Activated CD4-positive, alpha-beta T cell treated with anti-CD3 and anti-CD28 coated beads, Interleukin-2, amount 50 U/mL, for 4 hours (primary cell): ENCODE data around the gene PRKCE.

Experiments used
- DNase-seq, 2 experiments: peaks; one replicate each; pipeline ENCODE4 v3.0.0-alpha.2; 2020

Gene PRKCE

DNA sequence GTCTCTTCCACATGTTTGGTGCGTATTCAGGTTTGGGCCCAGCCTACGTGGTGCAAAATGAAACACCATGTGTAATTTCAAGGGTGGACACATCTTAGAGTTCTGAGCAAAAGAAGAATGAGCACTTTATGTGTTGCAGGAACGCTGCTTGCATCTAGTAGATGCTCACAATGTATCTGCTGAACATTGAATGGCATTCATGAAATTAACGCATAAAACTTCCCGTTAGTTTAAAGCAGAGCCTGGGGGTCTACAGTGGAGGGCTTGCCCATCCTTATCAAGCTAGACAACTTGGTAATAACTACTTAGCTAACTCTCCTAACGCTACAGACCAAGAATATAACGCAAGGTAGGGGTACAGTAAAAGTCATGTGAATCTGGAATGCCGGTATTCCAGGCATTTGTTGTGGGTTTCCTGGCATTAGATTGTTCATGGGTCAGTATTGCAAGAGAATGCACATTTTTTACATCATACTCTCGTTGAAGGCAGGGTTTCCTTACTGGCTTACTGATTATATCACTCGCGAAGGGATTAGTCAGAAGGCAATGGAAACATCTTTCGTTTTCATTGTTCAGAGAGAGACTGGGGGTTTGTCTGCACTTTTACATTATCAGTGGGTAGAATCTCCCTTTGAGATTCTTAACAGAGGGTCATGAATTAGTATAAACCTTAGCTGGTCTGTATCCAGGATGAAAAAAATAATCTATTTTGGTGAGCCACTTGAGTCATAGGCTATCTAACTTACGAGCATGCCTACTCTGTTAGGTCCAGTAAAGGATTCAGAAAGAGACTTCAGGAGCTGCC lies 416.2 kb downstream of the PRKCE start:
- DNase-seq, result no peak

DNA sequence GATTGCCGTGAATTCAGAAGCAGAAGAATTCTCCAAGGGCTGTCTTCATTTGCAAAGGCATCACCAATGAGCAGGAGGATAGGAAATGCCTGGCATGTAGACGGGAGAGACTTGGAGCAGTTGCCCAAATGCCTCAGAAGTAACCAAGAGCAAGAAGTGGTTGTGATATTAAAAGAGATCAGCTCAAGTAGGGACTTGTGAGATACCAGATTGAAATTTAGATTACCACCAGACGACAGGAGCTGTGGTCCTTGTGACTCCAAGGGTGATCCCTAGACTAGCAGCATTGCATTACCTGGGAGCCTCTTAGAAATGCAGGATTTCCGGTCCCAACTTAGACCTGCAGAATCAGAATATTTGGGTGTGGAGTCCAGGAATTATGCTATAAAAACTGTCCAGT lies 417.2 kb downstream of the PRKCE start:
- DNase-seq, result no peak

DNA sequence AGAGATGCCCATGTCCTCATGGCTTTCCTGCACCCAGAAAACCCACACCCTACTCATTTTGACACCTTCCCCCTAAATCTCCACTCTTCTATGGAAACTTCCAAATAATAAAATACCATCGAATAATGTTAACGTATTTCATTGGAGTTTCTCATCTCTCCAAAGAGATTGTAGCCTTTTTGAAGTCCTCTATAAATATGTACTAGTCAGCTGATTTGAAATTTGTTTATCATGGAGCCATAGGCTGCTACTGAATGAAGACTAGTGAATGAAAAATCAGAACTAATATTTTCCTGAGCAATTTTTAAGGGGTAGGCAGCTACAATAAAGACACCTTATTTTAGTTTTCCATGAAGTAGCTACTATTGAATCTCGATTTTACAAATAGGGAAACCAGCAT lies 419.6 kb downstream of the PRKCE start:
- no peak for DNase-seq

DNA sequence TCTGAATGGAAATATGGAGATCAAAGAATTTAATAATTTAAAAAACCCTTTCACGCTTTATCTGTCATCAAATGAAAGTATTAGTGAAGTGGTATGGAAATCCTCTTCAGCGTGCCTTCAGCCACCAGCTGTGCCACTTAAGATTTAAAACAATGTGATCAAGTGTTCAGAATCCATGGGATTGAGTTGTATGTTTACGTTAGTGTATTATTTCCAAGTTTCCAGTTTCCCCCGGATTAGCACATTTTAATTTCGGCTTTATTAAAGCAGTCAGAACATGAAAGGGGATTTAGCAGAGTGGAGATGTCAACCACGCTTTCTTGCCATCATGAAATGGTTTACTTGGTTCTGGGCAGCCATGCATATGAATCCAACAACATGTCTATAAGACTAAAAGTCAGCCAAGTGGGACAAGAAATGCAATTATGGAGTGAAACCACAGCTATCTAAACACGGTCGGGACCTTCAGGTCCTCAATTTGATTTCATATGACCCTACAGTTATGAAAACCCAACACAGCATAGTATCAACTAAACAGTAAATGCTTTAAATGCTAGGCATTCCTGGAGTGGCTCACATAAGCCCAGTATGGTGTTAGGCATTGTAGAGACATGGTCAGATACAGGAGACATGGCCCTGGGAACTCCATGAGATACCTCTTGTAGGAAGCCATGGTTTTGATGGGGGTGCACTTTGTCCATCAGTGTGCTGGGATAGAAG lies 420.8 kb downstream of the PRKCE start:
- DNase-seq, result no peak

DNA sequence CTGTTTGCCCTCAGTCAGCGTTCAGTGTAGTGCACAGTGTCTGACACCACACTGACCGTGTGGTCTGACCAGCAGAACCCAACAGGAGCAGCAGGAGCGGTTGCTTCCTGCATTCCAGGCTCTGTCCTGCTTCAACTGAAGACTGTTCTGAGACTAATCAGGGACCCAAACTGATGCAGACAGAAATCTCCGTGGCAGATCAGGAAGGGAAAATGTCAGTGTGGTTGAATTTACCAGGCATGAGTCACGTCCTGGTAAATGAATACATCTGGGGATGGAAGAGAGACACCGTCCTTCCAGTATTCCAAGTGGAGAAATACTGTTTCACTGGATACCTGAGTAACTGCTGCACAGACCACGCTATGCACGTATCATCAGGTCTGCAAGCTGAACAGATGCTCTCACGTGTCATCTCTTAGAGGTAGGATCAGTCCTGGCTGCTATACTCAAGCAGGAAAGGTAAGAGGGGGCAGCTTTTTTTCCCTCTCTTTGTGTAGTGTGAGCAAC lies 422.1 kb downstream of the PRKCE start:
- no peak for DNase-seq

DNA sequence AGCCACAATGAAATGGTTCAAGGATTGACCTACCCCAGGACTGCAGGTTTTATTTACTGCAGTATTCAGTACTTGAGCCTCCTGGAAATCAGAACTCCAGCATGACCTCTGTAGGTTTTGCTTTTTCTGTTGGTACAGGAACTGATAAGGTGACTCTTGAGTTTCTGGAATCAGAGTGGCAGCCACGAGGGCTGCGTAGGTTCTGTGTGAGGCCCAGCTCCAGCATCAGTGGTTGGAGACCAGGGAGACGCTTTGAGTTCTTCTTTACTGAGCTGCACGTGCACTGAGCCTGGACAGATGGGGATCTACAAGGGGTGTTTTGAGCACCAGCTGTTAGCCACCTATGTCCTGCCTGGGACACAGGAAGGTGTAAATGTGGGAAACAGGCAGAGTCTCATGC lies 423.0 kb downstream of the PRKCE start:
- DNase-seq, result no peak

DNA sequence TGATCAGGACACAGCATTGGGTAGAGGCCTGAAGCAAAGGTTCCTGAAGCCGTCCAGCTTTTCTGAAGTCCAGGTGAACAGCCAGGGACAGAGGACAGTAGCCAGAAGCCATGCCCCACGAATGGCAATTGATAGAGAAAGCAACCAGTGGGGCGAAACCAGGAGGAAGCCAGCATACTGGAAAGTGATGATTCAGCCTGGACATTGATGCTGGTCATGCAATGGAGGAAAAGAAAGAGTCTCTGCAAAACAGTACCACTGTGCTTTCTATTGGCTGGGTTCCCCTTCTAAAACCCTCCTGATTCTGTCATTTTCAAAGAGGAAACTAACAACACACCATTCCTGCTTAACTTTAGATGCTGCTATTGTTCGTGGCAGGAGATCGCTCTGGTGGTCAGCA lies 424.4 kb downstream of the PRKCE start:
- DNase-seq, result no peak

DNA sequence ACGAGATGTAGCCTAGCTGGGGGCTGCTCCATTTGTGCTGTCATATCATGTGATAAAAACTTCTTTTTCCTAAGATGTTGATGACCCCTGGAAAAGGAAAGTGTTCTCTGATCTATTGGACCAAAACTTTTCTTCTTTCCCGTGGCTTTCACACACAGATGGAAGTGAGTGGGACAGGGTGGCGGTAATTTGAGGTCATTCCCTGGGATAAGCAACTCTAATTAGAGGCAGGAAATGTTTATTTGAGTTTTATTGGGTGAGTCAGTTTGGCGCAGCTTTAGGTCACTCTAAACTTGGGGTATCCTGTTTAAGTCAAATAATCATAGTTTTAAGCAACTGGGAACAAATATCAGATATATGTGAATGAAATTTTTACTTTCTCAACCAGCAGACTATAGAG lies 424.8 kb downstream of the PRKCE start:
- DNase-seq, result no peak

DNA sequence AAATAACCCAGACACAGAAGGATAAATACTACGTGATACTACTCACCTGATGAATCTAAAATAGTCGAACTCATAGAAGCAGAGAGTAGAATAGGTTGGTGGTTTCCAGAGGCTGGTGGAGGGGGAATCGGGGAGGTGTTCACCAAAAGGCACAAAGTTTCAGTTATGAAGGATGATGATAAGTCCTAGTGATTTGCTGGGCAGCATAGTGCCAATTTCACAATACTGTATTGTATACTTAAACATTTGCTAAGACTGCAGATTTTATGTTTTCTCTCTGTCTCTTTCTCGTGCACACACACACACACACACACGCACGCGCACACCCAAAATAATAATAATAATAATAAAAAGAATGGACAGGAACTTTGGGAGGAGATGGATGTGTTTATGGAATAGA lies 425.4 kb downstream of the PRKCE start:
- DNase-seq, result no peak

DNA sequence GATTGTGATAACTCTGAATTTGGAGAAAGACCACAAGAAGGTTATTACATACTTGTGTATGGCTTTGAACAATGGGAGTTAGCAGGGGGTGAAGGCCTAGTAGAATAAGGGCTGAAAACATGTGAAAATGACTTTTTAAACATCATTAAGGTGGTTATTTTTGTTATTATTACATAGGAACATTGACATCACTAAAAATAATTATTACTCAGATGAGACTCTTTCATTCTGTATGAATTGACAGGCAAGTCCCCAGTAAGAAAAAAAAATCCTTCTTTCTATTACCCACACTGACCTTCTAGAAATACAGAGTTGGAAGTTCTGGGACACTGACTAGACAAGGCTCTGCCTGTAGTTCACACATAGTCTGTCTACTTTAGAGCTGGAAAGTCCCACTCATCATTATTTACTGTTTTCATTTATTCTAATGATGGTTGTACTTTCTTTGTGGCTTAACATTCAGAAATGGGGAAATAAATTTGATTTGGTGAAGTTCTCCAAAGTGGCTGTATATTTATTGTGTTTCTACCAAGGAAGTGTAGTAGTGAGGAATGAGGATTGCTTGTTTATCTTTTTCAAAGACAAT lies 426.1 kb downstream of the PRKCE start:
- no peak for DNase-seq

DNA sequence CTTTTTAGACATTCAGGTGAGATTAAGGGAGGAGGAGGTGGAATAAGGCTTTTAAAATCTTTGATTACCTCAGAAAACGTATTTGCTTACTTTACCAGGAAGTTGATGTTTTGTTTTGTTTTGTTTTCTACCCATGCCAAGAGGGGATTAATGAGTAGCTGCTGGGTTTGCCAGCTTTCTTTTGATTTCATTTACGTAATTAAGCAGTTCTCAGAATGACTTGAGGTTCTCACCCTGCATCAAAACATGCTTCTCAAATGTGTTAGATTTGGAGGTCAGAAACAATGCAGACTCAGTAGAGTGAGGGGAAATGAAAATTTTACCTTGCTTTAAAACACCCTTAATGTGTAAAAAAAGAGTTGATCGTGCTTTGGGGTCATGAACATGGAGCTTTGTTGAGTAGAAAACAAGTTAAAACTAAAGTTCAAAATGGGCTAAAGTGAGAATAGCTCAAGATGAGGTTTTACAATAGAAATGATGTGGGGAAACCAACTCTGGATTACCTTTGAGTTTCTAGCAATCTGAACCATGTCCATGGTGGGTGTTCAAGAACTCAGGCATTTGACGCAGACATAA lies 428.6 kb downstream of the PRKCE start:
- no peak for DNase-seq

DNA sequence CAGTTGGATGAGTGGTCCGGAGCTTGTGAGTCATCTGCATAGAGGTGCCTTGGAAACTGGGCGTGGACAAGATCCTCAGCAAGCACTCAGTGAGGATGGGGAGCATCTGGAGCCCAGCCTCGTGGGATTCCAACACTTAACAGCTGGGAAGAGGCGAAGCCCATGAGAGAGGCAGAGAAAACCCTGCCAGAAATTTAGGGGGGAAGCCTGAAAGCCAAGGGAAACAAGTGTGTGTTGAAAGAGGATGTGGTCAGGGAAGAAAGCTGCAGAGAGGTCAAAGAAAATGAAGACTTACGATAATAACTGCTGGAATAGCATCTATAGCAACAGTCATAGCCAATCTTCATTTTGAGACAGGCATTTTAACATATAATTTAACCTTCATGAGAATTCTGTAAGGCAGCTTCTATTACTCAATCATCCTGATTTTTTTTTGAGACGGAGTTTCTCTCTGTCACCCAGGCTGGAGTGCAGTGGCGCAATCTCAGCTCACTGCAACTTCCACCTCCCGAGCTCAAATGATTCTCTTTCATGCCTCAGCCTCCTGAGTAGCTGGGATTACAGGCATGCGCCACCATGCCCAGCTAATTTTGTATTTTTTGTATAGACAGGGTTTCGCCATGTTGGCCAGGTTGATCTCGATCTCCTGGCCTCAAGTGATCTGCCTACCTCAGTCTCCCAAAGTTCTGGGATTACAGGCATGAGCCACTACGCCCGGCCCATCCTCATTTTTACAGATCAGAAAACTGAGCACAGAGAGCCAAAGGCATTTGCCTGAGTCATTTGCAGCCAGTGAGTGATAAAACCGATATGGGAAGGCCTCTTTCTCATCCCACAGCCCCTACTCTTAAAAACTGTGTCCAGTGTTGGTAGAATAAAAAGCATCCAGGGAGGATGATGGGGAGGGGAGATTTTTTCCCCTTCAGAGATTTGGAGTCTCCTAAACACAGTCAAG lies 431.3 kb downstream of the PRKCE start:
- DNase-seq, result no peak

DNA sequence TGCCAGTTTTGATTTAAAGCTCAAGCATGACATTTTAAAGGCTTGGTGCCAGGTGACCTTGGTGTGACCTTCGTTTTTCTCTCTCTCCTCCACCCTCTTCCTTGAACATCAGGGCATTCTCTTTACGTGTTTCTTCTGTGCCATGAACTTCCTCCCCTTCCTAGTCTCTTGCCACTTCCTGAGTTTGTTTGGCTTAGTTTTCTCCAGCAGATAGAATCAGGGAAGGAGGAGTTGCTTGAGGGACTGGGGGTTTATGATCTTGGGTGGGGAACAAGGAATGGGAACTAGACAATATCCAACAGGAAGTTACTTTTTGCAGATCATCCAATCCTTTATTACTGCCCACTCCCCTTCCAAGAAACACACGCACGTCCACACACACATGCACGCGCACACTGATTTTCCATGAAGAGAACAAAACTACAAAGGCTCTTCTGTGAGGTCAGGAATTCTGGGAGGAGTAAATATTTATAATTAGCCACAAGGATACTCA lies 435.1 kb downstream of the PRKCE start:
- no peak for DNase-seq

DNA sequence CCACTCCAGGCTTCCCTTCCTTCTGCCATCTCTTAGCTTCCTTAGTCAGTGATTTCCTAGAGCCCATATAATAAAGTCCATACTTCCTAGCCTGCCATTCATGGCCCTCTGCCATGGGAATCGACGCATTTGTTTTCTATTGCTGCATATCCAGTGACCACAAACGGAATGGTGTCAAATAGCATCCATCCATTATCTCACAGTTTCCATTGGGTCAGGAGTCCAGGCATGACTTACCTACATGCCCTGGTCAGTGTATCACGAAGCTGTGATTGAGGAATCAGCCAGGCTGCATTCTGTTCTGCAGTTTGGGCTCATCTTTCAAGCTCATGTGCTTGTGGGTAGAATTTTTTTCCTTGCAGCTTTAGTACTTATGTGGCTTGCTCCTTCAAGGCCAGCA lies 436.0 kb downstream of the PRKCE start:
- DNase-seq, result no peak

DNA sequence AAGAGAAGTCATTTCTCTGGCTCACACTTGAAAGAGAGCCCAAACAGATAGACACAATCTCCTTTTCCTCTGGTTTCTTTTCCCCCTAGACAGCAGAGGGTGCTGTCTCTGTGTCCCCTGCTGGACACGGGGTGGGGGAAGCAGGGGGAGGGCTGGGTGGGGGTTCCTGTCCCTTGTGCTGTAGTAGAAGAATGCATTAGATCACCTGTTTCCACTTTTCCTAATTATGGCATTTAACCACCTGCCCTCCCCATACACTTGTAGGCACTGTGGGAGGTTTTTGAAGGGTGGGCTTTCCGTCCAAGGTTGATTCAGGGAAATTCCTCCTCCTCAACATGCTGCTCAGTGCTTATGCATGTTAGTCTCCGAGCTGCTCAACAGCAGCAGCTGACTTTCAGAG lies 439.5 kb downstream of the PRKCE start:
- DNase-seq, result no peak

DNA sequence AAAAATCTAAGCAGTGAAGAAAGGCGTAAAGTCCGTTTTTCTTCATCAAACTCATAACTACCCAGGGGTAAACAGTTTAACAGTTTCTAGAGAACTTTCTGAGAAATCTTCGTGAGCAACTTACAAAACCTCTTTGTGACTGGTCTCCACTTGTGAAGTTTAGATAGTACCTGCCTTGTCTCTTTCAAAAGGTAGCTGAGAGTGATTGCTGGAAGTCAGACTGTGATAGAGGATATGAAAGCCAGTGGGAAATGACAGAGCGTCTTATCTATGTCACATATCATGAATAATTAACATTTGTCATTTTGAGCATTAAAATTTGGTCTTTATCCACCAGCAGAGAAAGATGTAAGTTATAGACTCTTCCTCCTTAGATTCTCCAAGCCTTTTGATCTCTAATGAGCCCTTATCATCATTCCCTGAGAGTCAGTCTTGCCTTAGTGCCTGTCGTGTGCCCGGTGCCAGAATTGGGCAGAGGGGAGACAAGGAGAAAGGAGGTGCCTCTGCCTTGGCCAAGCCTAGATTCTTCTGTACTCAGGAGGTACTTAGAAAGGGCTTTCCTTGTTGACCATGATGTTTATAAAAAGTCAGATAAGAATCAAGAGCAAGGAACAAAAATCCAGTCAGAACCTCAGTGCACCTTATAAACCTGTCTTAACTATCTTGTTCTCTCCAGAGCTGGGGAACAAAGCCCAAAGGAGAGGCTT lies 440.6 kb downstream of the PRKCE start:
- DNase-seq, result no peak

DNA sequence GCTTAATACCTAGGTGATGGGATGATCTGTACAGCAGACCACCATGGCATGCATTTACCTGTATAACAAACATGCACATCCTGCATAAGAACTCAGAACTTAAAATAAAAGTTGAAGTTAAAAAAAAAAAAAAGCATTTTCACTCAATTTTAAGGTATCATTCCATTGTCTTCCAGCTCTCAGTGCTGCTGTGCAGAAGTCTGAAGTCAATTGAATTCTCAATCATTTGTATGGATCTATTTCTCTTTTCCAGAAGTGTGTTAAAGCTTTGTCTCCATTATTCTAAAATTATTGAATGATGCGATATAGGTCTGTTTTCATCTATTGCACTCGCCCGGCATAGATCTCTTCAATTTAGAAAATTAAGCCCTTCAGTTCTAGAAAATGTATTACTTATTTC lies 443.2 kb downstream of the PRKCE start:
- DNase-seq, result no peak

DNA sequence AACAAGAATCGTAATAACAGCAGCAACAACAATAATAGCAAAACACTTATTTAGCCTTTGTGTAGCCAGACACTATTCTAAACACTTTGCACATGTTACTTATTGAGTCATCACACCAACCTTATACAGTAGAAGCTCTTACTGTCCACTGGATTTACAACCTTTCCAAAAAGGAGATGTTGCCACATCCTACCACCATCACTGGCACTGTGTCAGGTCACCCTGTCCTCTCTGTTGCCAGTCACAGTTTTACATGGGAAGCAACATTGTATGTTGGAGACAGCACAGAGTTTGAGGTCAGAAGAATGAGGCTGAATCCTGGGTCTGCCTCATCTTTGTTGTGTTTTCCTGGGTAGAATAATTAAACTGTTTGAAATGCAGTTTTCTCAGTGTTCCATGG lies 444.4 kb downstream of the PRKCE start:
- DNase-seq, result no peak

DNA sequence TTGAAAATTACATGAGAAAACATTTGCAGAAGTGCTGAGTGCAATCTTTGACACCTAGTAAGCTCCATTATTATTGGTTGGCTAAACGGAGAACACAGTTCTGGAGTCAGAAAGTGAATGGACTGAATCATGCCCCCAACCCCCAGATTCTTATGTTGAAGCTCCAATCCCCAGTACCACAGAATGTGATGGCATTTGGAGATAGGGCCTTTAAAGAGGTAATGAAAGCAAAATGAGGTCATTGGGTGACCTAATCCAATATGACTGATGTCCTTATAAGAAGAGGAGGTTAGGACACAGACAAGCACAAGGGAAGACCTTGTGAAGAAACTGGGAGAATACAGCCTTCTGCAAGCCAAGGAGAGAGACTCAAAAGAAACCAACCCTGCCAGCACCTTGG lies 444.8 kb downstream of the PRKCE start:
- no peak for DNase-seq

DNA sequence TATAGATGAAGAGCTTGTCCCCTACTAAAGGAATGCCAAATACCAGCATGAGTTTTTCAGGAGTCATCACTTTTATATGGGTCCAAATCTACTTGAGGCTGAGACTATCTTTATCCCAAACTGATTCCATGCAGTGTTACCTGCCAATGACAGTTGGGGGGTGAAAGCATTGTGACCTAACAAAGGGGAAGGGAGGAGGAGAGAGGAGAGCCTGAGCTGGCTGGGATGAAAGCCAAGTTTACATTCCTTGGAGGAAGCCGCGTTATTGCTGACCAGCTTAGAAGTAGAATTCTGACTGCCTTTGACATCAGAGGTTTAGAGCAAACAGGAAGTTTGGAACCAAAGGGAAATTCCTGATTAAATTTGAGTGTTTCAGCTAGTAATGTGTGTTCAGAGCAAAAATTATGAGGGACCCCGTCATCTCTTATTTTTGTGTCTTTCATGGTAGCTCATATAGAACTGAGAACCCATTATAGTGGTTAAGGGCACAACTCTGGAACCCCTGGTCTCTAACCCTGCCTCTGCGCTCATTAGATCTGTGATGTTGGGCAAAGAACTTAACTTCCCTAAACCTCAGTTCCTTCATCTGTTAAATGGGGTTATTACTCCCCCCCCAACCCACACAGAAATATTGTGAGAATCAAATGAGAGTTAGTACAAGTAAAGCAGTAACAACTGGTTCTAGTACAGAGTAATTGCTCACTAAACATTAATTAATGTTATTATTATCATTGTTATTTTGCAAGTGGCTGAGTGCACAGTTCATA lies 446.4 kb downstream of the PRKCE start:
- DNase-seq, result no peak

DNA sequence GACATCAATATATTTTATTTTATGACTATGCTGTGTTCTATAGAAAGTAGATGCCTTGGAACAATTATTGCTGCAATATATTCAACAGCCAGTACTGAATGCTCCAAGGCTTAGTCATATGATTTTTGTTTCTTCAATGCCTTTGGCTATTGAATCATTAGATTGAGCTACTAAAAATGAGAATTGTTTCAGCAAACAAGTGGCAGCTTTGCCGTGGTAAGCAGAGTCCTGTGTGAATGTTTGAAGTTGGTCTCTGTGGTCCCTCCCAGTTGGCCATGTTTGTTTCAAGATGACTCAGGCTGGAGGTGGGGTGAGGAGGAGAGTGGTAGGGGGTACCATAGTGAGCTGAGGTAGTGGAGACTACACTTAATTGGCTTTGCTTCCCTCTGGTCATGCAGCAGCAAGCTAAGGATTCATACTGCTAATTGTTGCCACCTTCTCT lies 447.2 kb downstream of the PRKCE start:
- no peak for DNase-seq
